ENCODE measurements around the gene GLOD4.
A peak's percentile ranks its signal among the peaks of the same experiment; 100 is the strongest.
"Not testable (repeated sequence)": the region's sequence is repeated elsewhere in the genome, so short reads cannot be mapped to it uniquely, and the experiment has no call there.

The GLOD4 gene, protein sequence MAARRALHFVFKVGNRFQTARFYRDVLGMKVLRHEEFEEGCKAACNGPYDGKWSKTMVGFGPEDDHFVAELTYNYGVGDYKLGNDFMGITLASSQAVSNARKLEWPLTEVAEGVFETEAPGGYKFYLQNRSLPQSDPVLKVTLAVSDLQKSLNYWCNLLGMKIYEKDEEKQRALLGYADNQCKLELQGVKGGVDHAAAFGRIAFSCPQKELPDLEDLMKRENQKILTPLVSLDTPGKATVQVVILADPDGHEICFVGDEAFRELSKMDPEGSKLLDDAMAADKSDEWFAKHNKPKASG

GRCh38 chr17:781805-782731 lies at the start of gene GLOD4, which contains the start of gene MRM3:
TSS of gene GLOD4 (minus strand) at chr17:782280. CDS start at chr17:782255, 25 bp downstream.
TSS of gene MRM3 (plus strand) at chr17:782353. CDS start at chr17:782379, 26 bp downstream.
- DNase-seq (ENCODE audit: low read depth in 2 of 2) = peak; percentile 92

- no peak for DNase-seq (ENCODE audit: low read depth in 2 of 2)
Measured at GRCh38 chr17:830950-831349, 48.9 kb upstream of the GLOD4 start.

DNA sequence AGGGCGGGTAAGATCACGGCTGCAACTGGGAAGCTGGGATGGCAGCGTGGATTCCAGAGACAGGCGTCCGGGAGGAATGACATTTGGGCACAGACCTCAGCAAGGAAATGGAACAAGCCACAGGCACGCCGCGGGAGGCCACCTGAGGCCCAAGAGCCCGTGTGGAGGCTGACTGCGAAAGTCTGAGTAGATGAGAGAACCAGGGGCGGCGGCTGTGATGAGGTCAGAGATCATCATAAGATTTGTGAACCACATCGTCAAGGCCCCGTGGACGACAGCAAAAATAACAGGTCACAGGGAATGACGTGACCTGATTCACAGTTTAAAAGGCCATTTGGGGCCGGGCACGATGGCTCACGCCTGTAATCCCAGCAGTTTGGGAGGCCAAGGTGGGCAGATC lies 48.3 kb upstream of the GLOD4 start:
- DNase-seq (ENCODE audit: low read depth in 2 of 2) = no peak

- not testable (repeated sequence) for DNase-seq (ENCODE audit: low read depth in 2 of 2)
Measured at GRCh38 chr17:829614-830013, 47.5 kb upstream of the GLOD4 start.

- DNase-seq (ENCODE audit: low read depth in 2 of 2) = no peak
Measured at GRCh38 chr17:828761-829160, 46.7 kb upstream of the GLOD4 start.

DNA sequence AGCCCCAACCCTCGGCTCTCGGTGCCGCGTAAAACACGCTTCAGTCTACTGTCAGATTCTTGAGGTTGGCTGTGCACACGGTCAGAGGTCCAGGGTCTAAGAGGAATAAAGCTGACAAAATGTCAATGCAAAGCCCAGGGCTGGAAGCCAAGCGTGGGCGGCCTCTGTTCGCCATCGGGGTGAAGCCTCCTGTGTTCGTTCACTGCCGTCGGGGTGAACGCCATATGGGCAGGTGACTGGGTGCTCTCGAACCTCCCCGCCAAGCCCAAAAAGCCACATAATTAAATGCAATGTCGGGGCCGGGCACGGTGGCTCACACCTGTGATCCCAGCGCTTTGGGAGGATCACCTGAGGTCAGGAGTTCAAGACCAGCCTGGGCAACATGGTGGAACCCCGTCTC lies 44.7 kb upstream of the GLOD4 start:
- DNase-seq (ENCODE audit: low read depth in 2 of 2) = no peak

DNA sequence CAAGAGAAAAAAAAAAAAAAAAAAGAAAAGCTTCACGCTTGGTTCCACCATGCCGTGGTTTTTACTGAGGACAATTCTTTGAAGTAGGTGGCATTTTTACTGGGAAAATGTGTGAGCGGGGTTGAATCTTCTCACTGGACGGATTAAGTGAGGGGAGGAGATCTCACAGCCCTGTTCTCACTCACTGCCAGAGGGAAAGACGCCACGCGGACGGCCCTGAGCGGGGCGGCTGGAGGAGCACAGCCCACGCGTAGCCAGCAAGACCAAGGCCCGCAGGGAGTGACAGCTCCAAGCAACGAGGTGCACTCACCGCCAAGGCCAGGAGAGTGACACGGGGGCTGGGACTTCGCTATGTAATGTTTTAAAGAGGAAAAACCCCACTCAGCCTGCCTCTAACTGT lies 43.1 kb upstream of the GLOD4 start:
- DNase-seq (ENCODE audit: low read depth in 2 of 2) = no peak

DNA sequence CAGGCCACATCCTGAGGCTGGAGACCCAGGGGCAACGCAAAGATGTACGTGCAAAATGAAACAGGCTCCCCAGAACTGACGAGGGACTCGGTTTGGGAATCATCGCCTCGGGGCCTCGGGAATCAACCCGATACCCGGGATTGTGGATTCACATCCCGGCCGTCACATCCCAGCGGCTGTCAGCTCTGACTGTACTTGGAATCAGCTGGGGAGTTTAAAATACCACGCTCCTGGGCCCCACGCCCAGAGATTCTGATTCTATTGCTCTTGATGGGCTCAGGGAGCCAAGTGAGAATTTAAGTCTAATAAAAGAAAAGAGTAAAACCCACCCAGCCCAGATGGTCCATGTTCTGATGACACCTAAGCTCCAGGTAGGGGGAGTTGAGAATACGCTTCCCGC lies 42.3 kb upstream of the GLOD4 start:
- no peak for DNase-seq (ENCODE audit: low read depth in 2 of 2)

GRCh38 chr17:823501-823902 lies 41.4 kb upstream of the GLOD4 start:
- no peak for DNase-seq (ENCODE audit: low read depth in 2 of 2)

GRCh38 chr17:819251-819650 lies 37.2 kb upstream of the GLOD4 start:
- DNase-seq (ENCODE audit: low read depth in 2 of 2) = no peak

GRCh38 chr17:814371-814770 lies 32.3 kb upstream of the GLOD4 start:
- no peak for DNase-seq (ENCODE audit: low read depth in 2 of 2)

DNA sequence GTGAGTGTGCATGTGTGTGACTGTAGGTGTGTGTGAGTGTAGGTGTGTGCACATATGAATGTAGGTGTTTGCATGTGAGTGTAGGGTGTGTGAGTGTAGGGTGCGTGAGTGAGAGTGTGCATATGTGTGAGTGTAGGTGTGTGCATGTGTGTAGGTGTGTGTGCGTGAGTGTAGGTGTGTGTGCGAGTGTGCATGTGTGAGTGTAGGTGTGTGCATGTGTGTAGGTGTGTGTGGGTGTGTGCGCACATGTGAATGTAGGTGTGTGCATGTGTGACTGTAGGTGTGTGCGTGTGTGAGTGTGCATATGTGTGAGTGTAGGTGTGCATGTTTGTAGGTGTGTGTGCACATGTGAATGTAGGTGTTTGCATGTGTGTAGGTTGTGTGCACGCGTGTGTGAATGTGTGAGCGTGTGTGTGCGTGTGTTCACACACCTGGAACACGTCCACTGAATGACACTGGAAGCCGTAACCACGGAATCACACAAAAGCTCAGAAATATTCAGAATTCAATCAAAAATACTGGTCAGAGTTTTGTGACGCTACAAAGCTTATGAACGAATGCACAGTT lies 30.6 kb upstream of the GLOD4 start:
- no peak for DNase-seq (ENCODE audit: low read depth in 2 of 2)

- DNase-seq (ENCODE audit: low read depth in 2 of 2) = no peak
Measured at GRCh38 chr17:811051-811784, 29.1 kb upstream of the GLOD4 start.

DNA sequence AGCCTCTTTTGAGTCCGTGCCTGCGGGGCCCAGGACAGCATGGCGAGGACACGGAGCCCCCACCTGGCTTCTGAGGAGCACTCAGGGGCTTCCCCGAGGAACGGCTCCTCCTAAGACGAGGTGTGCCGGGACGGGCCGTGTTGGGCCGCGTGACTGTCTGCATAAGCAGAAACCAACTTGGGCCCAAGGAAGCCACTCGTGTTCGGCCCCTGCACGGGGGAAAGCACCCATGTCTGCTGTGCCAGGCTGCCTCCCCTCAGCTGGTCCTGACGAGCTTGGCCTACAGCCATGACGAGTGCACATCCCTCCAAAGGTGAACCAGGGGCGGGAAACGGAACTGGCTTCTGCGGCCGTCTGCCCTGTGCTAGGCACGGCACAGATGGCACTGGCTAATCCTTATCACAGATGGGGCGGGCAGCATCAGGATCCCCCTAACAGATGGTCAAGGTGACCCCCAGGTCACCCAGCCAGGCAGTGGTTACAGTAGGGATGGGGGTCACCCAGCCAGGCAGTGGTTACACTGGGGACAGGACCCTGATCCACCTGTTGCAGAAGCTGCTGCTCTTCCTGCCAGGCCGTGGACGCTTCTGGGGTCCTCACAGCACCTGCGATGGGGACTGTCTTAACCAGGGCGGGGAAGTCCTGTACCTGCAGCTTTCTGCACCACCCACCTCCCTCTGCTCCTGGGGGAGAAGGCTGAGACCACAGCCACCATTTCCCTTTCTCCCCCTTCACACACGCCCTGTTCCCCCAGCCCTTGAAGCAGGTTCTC lies 25.6 kb upstream of the GLOD4 start:
- DNase-seq (ENCODE audit: low read depth in 2 of 2) = no peak

- DNase-seq (ENCODE audit: low read depth in 2 of 2) = no peak
Measured at GRCh38 chr17:806781-807522, 24.9 kb upstream of the GLOD4 start.

DNA sequence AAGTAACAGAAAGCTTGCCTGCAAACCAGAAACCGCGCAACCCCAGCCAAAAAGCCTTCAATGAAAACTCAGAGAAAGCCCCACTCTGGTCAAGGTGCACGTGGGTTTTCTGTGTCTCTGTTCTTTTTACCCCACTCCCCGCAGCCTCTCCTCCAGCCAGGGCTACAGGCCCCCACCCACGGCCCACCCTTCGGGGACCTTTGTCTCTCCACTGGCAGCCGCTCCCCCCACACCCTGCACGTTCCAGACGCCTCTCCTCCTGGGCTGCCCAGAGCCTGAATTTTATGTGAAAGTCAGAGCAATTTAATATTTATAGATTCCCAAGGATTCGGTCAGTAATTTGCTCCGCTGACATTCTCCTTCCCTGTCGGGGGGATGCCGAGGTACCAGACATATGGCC lies 24.3 kb upstream of the GLOD4 start:
- DNase-seq (ENCODE audit: low read depth in 2 of 2) = no peak

DNA sequence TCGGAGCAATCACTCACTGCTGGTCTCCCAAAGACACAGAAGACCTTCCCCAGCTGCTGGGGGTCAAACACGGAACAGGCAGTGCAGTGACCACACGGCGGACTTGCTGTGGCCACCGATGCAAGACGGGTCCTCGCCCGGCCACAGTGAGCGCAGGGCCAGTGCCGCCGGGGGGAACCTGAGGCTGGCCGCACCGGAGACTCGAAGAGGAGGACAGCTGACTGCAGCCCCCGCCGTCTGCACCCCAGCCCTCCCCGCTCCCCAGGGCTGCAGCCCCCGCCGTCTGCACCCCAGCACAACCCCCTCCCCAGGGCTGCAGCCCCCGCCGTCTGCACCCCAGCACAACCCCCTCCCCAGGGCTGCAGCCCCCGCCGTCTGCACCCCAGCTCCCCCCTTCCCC lies 23.8 kb upstream of the GLOD4 start:
- DNase-seq (ENCODE audit: low read depth in 2 of 2) = not testable (repeated sequence)

- DNase-seq (ENCODE audit: low read depth in 2 of 2) = no peak
Measured at GRCh38 chr17:804541-805435, 22.7 kb upstream of the GLOD4 start.

Data from stimulated activated CD8-positive, alpha-beta memory T cell treated with anti-CD3 and anti-CD28 coated beads, Interleukin-15, amount 100 ng/mL, for 48 hours (primary cell).